ENCODE data around the gene ABLIM1.

- no peak for TF ChIP-seq ZBTB11 (tag by site-specific recombination; conservative IDR thresholded peaks at IDR 0.05; ENCODE audit: low read depth)
- no peak for TF ChIP-seq ZNF530 (tag by site-specific recombination; IDR thresholded peaks at IDR 0.05; ENCODE audit: low read depth)
- no peak for TF ChIP-seq ZNF473 (tag by site-specific recombination; IDR thresholded peaks at IDR 0.05)
- no peak for TF ChIP-seq ZNF274 (IDR thresholded peaks at IDR 0.05; ENCODE audit: low read length)
- no peak for TF ChIP-seq ZNF274 (tag by site-specific recombination; IDR thresholded peaks at IDR 0.05; ENCODE audit: borderline replicate concordance)
These were observed 5.6 kb upstream of the ABLIM1 start for GRCh38 chr10:114663626-114664025.
